ENCODE results near the gene PLPP7. TPM values are rescaled to one million over a fixed set of nuclear protein-coding genes. Genes with fewer than 3 reads are reported as not detected.

The PLPP7 gene
- total RNA-seq, 4 donors from 2014 or later, result 7.8 to 11.1 (median 8.5) TPM

DNA sequence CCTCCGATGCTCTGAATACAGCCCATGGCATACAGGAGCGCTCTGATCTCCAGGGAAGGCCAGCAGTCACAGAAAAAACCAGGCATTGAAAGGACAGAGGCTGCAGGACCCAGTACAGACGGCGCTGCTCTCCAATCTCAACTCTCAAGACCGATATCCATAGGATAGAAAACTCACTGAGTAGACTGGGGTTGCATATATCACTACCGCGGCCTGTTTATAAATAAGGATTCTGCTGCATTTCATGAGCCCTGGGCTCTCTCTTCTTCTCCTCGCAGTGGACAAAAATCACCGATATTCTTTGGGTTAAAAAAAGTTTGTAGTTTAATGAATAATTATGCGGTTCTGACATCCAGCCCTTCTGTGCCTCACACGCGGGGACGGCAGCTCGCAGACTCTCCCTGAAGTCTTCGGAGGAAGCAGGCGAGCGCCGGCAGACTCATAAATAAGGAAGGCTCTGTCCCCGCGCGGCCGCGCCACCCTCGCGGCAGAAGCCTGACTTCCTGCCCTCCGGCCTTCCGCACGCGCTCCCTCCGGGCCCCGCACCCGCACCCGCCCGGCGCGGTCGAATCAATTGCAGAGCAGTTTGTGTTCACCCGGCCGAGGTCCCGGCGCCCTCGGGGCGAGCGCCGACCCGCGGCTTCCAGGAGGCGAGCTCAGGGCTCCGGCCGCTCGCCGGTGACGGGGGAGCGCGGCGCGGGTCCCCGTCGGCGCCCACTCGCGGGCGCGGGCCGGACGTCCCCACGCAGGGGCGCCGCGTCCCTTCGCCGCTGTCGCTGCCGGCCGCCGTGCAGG, 13.2 kb upstream of the PLPP7 start, which contains the start of gene FAM78A:
TSS of gene FAM78A (minus strand) at position 417 of the 795 bp plus-strand sequence. CDS start at position 86, 331 bp downstream.
- TF ChIP-seq, protein P1, sequence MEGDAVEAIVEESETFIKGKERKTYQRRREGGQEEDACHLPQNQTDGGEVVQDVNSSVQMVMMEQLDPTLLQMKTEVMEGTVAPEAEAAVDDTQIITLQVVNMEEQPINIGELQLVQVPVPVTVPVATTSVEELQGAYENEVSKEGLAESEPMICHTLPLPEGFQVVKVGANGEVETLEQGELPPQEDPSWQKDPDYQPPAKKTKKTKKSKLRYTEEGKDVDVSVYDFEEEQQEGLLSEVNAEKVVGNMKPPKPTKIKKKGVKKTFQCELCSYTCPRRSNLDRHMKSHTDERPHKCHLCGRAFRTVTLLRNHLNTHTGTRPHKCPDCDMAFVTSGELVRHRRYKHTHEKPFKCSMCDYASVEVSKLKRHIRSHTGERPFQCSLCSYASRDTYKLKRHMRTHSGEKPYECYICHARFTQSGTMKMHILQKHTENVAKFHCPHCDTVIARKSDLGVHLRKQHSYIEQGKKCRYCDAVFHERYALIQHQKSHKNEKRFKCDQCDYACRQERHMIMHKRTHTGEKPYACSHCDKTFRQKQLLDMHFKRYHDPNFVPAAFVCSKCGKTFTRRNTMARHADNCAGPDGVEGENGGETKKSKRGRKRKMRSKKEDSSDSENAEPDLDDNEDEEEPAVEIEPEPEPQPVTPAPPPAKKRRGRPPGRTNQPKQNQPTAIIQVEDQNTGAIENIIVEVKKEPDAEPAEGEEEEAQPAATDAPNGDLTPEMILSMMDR (IDR thresholded peaks at IDR 0.05; ENCODE audit: low read depth), result no peak

DNA sequence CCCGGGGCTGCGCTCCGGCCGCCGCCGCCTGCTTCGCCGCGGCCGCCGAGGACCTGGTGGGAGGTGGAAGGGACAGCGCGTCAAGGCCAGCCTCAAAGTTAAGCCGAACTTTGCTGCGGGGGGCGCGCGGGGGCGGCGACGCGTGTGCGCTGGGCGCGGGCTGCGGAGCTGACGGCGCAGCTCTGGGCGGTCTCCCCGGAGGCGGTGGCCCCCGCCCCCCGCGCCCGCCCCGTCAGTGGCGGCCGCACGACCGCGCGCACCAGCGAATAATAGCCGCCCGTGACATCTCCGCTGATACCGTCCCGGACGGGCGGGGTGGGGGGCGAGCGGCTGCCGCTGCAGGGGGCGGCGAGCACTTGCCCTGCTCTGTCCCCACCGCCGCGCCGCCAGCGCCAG, 12.6 kb upstream of the PLPP7 start:
- TF ChIP-seq, protein P1 (IDR thresholded peaks at IDR 0.05; ENCODE audit: low read depth), result no peak

DNA sequence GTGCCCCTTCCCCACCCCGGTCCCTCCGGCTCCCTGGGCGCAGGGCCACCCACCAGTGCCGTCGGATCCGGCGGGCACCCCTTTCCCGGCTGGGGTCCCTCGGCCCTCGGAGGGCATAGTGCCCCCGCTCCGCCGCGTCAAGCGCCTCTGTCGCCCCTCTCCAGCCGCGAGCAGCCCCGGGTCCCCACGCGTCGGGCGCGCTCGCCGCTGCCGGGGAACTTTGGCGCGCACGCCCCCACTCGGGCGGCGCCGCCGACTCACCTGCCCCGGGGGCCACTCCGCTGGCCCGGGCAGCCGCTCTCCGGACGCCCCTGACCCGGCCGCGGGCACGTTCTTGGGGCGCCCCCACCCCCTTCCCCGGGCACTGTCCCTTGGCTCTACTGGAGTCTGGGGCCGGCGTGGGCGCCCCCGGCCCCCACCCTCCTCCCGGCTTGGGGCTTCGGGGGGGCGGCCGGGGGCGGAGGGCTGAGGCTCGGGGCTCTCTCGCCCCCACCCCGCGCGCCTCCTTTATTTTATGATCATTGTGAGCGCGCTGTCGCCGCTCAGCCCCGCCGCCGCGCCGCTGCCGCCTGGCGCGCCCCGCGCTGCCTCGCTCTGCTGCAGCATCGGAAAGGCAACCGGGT, 12.1 kb upstream of the PLPP7 start:
- TF ChIP-seq, protein P1 (IDR thresholded peaks at IDR 0.05; ENCODE audit: low read depth), result no peak

DNA sequence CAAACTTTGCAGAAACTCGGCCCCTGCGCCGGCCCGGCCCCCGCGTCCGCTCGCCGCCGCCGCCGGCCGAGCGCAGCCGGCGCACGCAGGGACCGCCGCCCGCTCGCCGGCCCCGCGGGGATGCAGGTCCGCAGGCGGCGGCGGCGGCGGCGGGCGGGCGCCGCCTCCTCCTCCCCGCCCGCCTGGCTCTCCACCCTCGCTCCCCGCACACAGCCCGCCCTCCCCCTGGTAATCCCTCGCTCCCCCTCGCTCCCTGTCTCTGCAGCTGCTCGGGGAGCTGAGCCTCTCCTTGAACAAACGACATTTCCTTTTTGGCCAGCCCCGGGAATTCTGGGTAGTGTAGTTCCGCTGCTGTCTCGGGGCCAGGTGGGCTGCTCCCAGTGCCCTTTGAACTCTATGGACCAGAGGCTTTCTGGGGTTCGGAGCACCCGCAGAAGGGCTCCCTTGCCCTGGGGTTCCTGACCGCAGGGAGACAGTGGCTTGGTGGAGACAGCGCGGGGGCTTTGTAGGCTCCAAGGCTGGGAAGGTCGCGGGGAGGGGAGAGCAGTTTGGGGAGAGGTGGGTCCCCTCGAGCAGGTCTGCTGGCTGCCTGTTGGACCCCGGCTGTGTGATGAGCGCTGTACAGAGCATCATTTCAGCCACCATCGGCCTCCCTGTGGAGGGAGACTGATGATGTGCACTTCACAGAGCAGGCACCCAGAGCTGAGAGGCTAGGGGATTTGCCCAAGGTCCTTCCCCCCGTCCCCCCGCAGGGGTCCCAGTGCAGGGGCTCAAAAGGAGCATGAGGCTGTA, 11.4 kb upstream of the PLPP7 start:
- TF ChIP-seq, protein P1 (IDR thresholded peaks at IDR 0.05; ENCODE audit: low read depth), result no peak

DNA sequence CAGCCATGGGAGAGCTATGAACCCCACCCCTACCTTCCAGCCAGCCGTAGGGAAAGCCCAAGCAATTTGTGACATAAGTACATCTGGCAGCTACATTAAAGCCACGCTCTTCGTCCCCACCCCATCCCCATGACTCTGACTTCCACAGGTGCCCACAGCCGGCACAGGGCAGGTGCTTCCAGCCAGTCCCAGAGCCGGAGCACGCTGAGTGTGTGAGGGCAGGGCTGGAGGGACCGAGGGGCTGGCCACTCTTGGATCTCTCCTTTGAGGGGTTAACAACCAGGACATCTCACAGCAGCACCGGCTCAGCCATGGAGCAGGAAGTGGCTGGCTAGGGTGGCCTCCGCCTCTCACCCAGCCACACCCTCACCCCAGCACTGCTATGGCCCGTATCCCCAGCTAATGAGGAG, 10.8 kb upstream of the PLPP7 start:
- TF ChIP-seq, protein P1 (IDR thresholded peaks at IDR 0.05; ENCODE audit: low read depth), result no peak

DNA sequence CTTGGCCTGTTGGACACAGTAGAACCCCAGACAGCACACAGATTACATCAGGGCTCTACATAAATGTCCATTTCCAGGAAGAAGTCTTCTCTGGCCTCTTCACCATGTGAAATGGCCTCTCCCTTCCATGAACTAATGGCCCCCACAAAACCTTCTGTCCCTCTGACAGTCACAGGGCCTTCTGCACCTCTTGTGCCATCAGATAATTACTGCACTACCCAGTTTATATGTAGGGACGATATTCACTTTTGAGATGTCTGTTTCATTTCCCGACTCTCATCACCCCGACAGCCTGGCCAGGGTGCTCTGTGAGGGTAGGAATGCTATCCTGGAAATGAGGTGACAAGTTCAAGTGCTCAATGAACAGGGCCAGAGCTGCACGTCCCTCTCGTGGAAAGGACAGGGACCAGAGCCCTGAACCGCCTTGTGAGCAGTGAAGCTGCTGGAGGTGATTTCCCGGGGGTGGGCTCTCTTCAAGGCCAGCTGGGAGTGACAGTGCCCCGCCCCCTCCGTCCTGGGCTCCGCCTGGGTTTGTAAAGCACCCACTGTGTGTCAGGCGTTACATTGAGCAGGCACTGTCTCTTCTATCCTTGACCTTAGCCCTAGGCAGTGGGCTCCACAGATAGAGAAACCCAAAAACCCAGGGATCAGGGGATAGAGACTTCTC, 10.2 kb upstream of the PLPP7 start:
- TF ChIP-seq, protein P1 (IDR thresholded peaks at IDR 0.05; ENCODE audit: low read depth), result no peak
